Measurements from ENCODE around the gene GPN1. TPM values are rescaled to one million over a fixed set of nuclear protein-coding genes. Genes with fewer than 3 reads are reported as not detected.

The GPN1 gene
- total and polyA plus RNA-seq, 2 experiments from 2014 or later, result 23.7 to 40.3 TPM

DNA sequence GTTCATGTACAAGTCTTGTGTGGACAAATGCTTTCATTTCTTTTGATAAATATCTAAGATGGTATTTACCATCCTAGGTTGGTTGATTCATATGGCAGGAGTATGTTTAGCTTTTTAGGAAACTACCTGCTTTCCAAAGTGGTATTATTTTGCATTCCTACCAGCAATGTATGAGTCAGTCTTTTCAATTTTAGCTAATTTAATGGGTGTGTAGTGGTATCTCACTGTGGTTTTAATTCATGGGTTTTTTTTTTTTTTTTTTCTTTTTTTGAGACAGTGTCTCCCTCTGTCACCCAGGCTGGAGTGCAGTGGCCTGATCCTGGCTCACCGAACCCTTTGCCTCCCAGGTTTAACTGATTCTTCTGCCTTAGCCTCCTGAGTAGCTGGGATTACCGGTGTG, 41.8 kb upstream of the GPN1 start (continued):
- TF ChIP-seq, protein P1, sequence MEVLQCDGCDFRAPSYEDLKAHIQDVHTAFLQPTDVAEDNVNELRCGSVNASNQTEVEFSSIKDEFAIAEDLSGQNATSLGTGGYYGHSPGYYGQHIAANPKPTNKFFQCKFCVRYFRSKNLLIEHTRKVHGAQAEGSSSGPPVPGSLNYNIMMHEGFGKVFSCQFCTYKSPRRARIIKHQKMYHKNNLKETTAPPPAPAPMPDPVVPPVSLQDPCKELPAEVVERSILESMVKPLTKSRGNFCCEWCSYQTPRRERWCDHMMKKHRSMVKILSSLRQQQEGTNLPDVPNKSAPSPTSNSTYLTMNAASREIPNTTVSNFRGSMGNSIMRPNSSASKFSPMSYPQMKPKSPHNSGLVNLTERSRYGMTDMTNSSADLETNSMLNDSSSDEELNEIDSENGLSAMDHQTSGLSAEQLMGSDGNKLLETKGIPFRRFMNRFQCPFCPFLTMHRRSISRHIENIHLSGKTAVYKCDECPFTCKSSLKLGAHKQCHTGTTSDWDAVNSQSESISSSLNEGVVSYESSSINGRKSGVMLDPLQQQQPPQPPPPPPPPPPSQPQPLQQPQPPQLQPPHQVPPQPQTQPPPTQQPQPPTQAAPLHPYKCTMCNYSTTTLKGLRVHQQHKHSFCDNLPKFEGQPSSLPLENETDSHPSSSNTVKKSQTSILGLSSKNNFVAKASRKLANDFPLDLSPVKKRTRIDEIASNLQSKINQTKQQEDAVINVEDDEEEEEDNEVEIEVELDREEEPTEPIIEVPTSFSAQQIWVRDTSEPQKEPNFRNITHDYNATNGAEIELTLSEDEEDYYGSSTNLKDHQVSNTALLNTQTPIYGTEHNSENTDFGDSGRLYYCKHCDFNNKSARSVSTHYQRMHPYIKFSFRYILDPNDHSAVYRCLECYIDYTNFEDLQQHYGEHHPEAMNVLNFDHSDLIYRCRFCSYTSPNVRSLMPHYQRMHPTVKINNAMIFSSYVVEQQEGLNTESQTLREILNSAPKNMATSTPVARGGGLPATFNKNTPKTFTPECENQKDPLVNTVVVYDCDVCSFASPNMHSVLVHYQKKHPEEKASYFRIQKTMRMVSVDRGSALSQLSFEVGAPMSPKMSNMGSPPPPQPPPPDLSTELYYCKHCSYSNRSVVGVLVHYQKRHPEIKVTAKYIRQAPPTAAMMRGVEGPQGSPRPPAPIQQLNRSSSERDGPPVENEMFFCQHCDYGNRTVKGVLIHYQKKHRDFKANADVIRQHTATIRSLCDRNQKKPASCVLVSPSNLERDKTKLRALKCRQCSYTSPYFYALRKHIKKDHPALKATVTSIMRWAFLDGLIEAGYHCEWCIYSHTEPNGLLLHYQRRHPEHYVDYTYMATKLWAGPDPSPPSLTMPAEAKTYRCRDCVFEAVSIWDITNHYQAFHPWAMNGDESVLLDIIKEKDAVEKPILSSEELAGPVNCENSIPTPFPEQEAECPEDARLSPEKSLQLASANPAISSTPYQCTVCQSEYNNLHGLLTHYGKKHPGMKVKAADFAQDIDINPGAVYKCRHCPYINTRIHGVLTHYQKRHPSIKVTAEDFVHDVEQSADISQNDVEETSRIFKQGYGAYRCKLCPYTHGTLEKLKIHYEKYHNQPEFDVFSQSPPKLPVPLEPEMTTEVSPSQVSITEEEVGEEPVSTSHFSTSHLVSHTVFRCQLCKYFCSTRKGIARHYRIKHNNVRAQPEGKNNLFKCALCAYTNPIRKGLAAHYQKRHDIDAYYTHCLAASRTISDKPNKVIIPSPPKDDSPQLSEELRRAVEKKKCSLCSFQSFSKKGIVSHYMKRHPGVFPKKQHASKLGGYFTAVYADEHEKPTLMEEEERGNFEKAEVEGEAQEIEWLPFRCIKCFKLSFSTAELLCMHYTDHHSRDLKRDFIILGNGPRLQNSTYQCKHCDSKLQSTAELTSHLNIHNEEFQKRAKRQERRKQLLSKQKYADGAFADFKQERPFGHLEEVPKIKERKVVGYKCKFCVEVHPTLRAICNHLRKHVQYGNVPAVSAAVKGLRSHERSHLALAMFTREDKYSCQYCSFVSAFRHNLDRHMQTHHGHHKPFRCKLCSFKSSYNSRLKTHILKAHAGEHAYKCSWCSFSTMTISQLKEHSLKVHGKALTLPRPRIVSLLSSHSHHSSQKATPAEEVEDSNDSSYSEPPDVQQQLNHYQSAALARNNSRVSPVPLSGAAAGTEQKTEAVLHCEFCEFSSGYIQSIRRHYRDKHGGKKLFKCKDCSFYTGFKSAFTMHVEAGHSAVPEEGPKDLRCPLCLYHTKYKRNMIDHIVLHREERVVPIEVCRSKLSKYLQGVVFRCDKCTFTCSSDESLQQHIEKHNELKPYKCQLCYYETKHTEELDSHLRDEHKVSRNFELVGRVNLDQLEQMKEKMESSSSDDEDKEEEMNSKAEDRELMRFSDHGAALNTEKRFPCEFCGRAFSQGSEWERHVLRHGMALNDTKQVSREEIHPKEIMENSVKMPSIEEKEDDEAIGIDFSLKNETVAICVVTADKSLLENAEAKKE (CRISPR knock-in tag; IDR thresholded peaks at IDR 0.05), result no peak
- TF ChIP-seq, protein P2, sequence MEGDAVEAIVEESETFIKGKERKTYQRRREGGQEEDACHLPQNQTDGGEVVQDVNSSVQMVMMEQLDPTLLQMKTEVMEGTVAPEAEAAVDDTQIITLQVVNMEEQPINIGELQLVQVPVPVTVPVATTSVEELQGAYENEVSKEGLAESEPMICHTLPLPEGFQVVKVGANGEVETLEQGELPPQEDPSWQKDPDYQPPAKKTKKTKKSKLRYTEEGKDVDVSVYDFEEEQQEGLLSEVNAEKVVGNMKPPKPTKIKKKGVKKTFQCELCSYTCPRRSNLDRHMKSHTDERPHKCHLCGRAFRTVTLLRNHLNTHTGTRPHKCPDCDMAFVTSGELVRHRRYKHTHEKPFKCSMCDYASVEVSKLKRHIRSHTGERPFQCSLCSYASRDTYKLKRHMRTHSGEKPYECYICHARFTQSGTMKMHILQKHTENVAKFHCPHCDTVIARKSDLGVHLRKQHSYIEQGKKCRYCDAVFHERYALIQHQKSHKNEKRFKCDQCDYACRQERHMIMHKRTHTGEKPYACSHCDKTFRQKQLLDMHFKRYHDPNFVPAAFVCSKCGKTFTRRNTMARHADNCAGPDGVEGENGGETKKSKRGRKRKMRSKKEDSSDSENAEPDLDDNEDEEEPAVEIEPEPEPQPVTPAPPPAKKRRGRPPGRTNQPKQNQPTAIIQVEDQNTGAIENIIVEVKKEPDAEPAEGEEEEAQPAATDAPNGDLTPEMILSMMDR (conservative IDR thresholded peaks at IDR 0.05; ENCODE audit: low read depth in 2 of 2), result no peak
- no peak for TF ChIP-seq POLR2AphosphoS5 (IDR thresholded peaks at IDR 0.05; ENCODE audit: low read depth)

DNA sequence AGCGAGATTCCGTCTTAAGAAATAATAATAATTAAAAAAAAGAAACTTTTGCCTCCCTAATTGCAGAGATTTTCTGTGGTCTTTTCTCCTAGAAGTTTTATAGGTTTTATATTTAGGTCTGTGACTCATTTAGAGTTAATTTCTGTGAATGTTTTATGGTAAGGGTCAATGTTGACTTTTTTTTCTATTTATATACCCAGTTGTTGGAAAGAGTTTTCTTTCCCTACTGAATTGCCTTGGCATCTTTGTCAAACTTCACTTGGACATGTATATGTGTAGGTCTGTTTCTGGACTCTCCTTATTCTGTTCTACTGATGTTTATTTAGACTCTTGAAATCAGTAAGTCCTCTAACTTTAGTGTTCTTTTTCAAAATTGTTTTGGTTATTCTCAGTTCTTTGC, 40.5 kb upstream of the GPN1 start:
- Histone ChIP-seq H3F3A (replicated peaks; ENCODE audit: low read depth) (no peaks in the 10 kb centered on the region), H3K4me1 (ENCODE audit: insufficient read depth) (peaks cover 7% of the 10 kb centered on the region; the same call in 1 of the 2 replicates), H3K9me2 (ENCODE audit: insufficient read depth) (no peaks in the 10 kb centered on the region), H4K20me1 (replicated peaks; ENCODE audit: insufficient read depth) (peaks cover 35% of the 10 kb centered on the region), H3K4me3 (no peak overlapping the region), H3K27ac (ENCODE audit: low read depth) (no peak overlapping the region), H3K79me2 (replicated peaks; ENCODE audit: insufficient read depth) (peaks cover 100% of the 10 kb centered on the region), H2AFZ (no peak overlapping the region), H3K36me3 (ENCODE audit: insufficient read depth) (peaks cover 1% of the 10 kb centered on the region), H3K27me3 (ENCODE audit: insufficient read depth) (no peaks in the 10 kb centered on the region), H3K4me2 (no peak overlapping the region)
- ATAC-seq, result no peak
- Mint-ChIP-seq H3K27me3 (ENCODE audit: insufficient read depth, low read depth, poor library complexity) (peaks cover 2% of the 10 kb centered on the region), H3K4me1 (peaks cover 12% of the 10 kb centered on the region), H3K4me3 (no peak overlapping the region), H3K36me3 (ENCODE audit: low read depth) (peaks cover 25% of the 10 kb centered on the region), H3K27ac (no peak overlapping the region), H3K9me3 (peaks cover 22% of the 10 kb centered on the region)
- no peak for DNase-seq (ENCODE audit: low spot score)
- TF ChIP-seq NANOG (IDR thresholded peaks at IDR 0.05; ENCODE audit: borderline replicate concordance), result no peak
- no peak for TF ChIP-seq ZNF114 (CRISPR knock-in tag; IDR thresholded peaks at IDR 0.05)
- TF ChIP-seq, protein P3, sequence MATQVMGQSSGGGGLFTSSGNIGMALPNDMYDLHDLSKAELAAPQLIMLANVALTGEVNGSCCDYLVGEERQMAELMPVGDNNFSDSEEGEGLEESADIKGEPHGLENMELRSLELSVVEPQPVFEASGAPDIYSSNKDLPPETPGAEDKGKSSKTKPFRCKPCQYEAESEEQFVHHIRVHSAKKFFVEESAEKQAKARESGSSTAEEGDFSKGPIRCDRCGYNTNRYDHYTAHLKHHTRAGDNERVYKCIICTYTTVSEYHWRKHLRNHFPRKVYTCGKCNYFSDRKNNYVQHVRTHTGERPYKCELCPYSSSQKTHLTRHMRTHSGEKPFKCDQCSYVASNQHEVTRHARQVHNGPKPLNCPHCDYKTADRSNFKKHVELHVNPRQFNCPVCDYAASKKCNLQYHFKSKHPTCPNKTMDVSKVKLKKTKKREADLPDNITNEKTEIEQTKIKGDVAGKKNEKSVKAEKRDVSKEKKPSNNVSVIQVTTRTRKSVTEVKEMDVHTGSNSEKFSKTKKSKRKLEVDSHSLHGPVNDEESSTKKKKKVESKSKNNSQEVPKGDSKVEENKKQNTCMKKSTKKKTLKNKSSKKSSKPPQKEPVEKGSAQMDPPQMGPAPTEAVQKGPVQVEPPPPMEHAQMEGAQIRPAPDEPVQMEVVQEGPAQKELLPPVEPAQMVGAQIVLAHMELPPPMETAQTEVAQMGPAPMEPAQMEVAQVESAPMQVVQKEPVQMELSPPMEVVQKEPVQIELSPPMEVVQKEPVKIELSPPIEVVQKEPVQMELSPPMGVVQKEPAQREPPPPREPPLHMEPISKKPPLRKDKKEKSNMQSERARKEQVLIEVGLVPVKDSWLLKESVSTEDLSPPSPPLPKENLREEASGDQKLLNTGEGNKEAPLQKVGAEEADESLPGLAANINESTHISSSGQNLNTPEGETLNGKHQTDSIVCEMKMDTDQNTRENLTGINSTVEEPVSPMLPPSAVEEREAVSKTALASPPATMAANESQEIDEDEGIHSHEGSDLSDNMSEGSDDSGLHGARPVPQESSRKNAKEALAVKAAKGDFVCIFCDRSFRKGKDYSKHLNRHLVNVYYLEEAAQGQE (IDR thresholded peaks at IDR 0.05; ENCODE audit: unreplicated experiment), result no peak
- TF ChIP-seq ZNF331 (CRISPR knock-in tag; IDR thresholded peaks at IDR 0.05; ENCODE audit: low read depth), result no peak
- TF ChIP-seq EZH2 (IDR thresholded peaks at IDR 0.05; ENCODE audit: low read depth, unreplicated experiment), result no peak
- TF ChIP-seq JUNB (IDR thresholded peaks at IDR 0.05; ENCODE audit: unreplicated experiment), result no peak
- TF ChIP-seq, protein P2 (conservative IDR thresholded peaks at IDR 0.05; ENCODE audit: low read depth in 2 of 2), result no peak
- no peak for TF ChIP-seq CREB1 (CRISPR knock-in tag; IDR thresholded peaks at IDR 0.05; ENCODE audit: low read depth)

All from GM23338 (cell line).